Measurements from ENCODE around the gene ASAP3. TPM values are rescaled to one million over a fixed set of nuclear protein-coding genes. Genes with fewer than 3 reads are reported as not detected.

The ASAP3 gene
- total RNA-seq, 2 experiments from 2014 or later: 0.81 to 1.2 TPM

GRCh38 chr1:23527366-23527765, 43.4 kb upstream of the ASAP3 start:
- intact Hi-C loops (cut with DNase I, micrococcal nuclease): no loop called here
- no peaks in the 10 kb centered on the region for H3K36me3 Mint-ChIP-seq (ENCODE audit: low read depth)

GRCh38 chr1:23526329-23527041, 42.5 kb upstream of the ASAP3 start:
- DNase-seq (no peak), ATAC-seq (ENCODE audit: poor library complexity) (no peak)
- POLR2A ChIA-PET: interaction anchor here (2.0 to 5.9 kb wide), 2 partner anchors 29 to 33 kb away, joined by 8 to 38 read pairs; partner anchors contain the start of gene ID3
- Histone ChIP-seq H3K36me3 (ENCODE audit: insufficient read depth, low read length) (no peaks in the 10 kb centered on the region), H3K4me3 (ENCODE audit: low read length) (no peak overlapping the region), H3K9me3 (ENCODE audit: control insufficient read depth in 1 of 2, insufficient read depth in 1 of 2, low read length in 2 of 2) (no peaks in the 10 kb centered on the region), H3K27me3 (ENCODE audit: control insufficient read depth in 1 of 2, insufficient read depth in 2 of 2, low read length in 2 of 2) (no peaks in the 10 kb centered on the region), H3K4me1 (ENCODE audit: insufficient read depth, low read length) (peaks cover 79% of the 10 kb centered on the region), H3K27ac (ENCODE audit: low read depth in 1 of 2, low read length in 2 of 2) (peak overlapping the region in 1 of 2 donors; percentile 58)
- Mint-ChIP-seq H3K9me3 (no peaks in the 10 kb centered on the region), H3K27me3 (no peaks in the 10 kb centered on the region), H3K4me3 (peak overlapping the region; percentile 74), H3K27ac (peak overlapping the region; percentile 88), H3K4me1 (ENCODE audit: low read depth) (peaks cover 84% of the 10 kb centered on the region), H3K36me3 (ENCODE audit: low read depth) (no peaks in the 10 kb centered on the region)
- intact Hi-C loops (cut with DNase I, micrococcal nuclease): no loop called here
- TF ChIP-seq CTCF (IDR thresholded peaks at IDR 0.05): no peak
- CTCF ChIA-PET: interaction anchor here (2.3 to 3.2 kb wide), 5 partner anchors 13 to 111 kb away, joined by 7 to 39 read pairs (median 17); partner anchors contain the start of gene ASAP3

More at GRCh38 chr1:23527366-23527765, 43.4 kb upstream of the ASAP3 start:
- ChIA-PET CTCF (interaction anchor here (0.7 to 5.4 kb wide), 8 partner anchors 13 to 490 kb away, joined by 3 to 63 read pairs (median 8); partner anchors contain the start of genes ASAP3 and RPL11), POLR2A (interaction anchor here (0.7 to 5.9 kb wide), 12 partner anchors 9 to 1903 kb away, joined by 3 to 38 read pairs (median 5); partner anchors contain the start of genes HNRNPR, ID3, MACO1 and RPL11)
- Histone ChIP-seq H3K4me1 (ENCODE audit: insufficient read depth, low read length) (peaks cover 88% of the 10 kb centered on the region), H3K9me3 (ENCODE audit: control insufficient read depth in 1 of 2, insufficient read depth in 1 of 2, low read length in 2 of 2) (no peaks in the 10 kb centered on the region), H3K4me3 (ENCODE audit: low read length) (no peak overlapping the region), H3K27ac (ENCODE audit: low read depth in 1 of 2, low read length in 2 of 2) (peak overlapping the region in 1 of 2 donors; percentile 58), H3K27me3 (ENCODE audit: control insufficient read depth in 1 of 2, insufficient read depth in 2 of 2, low read length in 2 of 2) (no peaks in the 10 kb centered on the region), H3K36me3 (ENCODE audit: insufficient read depth, low read length) (no peaks in the 10 kb centered on the region)
- ATAC-seq (ENCODE audit: poor library complexity): no peak
- peaks cover 90% of the 10 kb centered on the region for H3K4me1 Mint-ChIP-seq (ENCODE audit: low read depth)
- DNase-seq: no peak
- H3K9me3 Mint-ChIP-seq: no peaks in the 10 kb centered on the region
- H3K4me3 Mint-ChIP-seq: peak overlapping the region; percentile 80
- H3K27ac Mint-ChIP-seq: peak overlapping the region; percentile 88
- no peak for TF ChIP-seq CTCF (IDR thresholded peaks at IDR 0.05)
- H3K27me3 Mint-ChIP-seq: no peaks in the 10 kb centered on the region

- H3K4me3 ChIP-seq (ENCODE audit: low read length): peak overlapping the region; percentile 10
- H3K36me3 ChIP-seq (ENCODE audit: insufficient read depth, low read length): no peaks in the 10 kb centered on the region
- DNase-seq (peak in 4 of 14 experiments; percentile 36 to 74 (median 48)), ATAC-seq (ENCODE audit: poor library complexity) (peak; percentile 20)
- H3K27me3 ChIP-seq (ENCODE audit: control insufficient read depth in 1 of 2, insufficient read depth in 2 of 2, low read length in 2 of 2): no peaks in the 10 kb centered on the region
- H3K9me3 ChIP-seq (ENCODE audit: control insufficient read depth in 1 of 2, insufficient read depth in 1 of 2, low read length in 2 of 2): no peaks in the 10 kb centered on the region
- intact Hi-C loops (cut with DNase I, micrococcal nuclease): no loop called here
- Mint-ChIP-seq H3K4me3 (peak overlapping the region; percentile 74), H3K4me1 (ENCODE audit: low read depth) (peaks cover 77% of the 10 kb centered on the region), H3K27me3 (no peaks in the 10 kb centered on the region), H3K9me3 (no peaks in the 10 kb centered on the region), H3K27ac (peak overlapping the region; percentile 88), H3K36me3 (ENCODE audit: low read depth) (no peaks in the 10 kb centered on the region)
- ChIA-PET CTCF (interaction anchor here (1.7 to 3.2 kb wide), 4 partner anchors 14 to 112 kb away, joined by 7 to 21 read pairs (median 12); no protein-coding TSS in a partner anchor), POLR2A (interaction anchor here (0.7 to 5.9 kb wide), 8 partner anchors 10 to 101 kb away, joined by 3 to 38 read pairs (median 4); partner anchors contain the start of gene ID3)
- peak overlapping the region; percentile 24 to 58 for H3K27ac ChIP-seq (ENCODE audit: low read depth in 1 of 2, low read length in 2 of 2)
- peaks cover 73% of the 10 kb centered on the region for H3K4me1 ChIP-seq (ENCODE audit: insufficient read depth, low read length)
- no peak for TF ChIP-seq CTCF (IDR thresholded peaks at IDR 0.05)
Observed at GRCh38 chr1:23525558-23526250, 41.7 kb upstream of the ASAP3 start.

Measured in CD4-positive, alpha-beta T cell (primary cell).